Gastrocnemius medialis (tissue), 4 donors: ENCODE measurements around the gene RNF41.

ENCODE experiments used
- POLR2A ChIP-seq, 2 donors: fragments of 450-650 bp; IDR thresholded peaks; one replicate each; pipeline ENCODE4 v1.6.1; 2017; ENCODE audit warnings: antibody characterized with exemption in 2 of 2, mild to moderate bottlenecking in 2 of 2, moderate library complexity in 2 of 2
- TF ChIP-seq, protein P1 (sequence below), 5 experiments: fragments of 450-650 bp in 3 of 5; fragments of 200-600 bp in 2 of 5; sonication (generic) in 2 of 5; IDR thresholded peaks in 4 of 5; conservative IDR thresholded peaks in 1 of 5; 1 replicate in 4 of 5; 2 replicates in 1 of 5; pipeline ENCODE4 v1.5.1; 2016 to 2019; ENCODE audit warnings: antibody characterized with exemption in 5 of 5, mild to moderate bottlenecking in 3 of 5, moderate library complexity in 3 of 5

- TF ChIP-seq, protein P1, sequence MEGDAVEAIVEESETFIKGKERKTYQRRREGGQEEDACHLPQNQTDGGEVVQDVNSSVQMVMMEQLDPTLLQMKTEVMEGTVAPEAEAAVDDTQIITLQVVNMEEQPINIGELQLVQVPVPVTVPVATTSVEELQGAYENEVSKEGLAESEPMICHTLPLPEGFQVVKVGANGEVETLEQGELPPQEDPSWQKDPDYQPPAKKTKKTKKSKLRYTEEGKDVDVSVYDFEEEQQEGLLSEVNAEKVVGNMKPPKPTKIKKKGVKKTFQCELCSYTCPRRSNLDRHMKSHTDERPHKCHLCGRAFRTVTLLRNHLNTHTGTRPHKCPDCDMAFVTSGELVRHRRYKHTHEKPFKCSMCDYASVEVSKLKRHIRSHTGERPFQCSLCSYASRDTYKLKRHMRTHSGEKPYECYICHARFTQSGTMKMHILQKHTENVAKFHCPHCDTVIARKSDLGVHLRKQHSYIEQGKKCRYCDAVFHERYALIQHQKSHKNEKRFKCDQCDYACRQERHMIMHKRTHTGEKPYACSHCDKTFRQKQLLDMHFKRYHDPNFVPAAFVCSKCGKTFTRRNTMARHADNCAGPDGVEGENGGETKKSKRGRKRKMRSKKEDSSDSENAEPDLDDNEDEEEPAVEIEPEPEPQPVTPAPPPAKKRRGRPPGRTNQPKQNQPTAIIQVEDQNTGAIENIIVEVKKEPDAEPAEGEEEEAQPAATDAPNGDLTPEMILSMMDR (IDR thresholded peaks at IDR 0.05 in 4 of 5, conservative IDR thresholded peaks at IDR 0.05 in 1 of 5) = no peak
- no peak for TF ChIP-seq POLR2A (IDR thresholded peaks at IDR 0.05)
Observed at GRCh38 chr12:56260921-56261320, 39.2 kb upstream of the RNF41 start.
